Heart right ventricle (tissue), 16 donors: ENCODE measurements around the gene MEI1. TPM values are rescaled to one million over a fixed set of nuclear protein-coding genes. Genes with fewer than 3 reads are reported as not detected.

Experiments
- ATAC-seq, 8 donors: fragments of 200-7000 bp; cut with Tn5 transposase; one replicate each; pipeline ENCODE4 v1.9.1; 2020; ENCODE audit warnings: mild to moderate bottlenecking in 8 of 8, moderate library complexity in 8 of 8, moderate number of reproducible peaks in 1 of 8
- DNase-seq, 2 donors: peaks; one replicate each; pipeline ENCODE4 v3.0.0-alpha.2; 2020
- H3K27ac ChIP-seq, 10 donors: fragments of 200-600 bp; sonication (generic) in 2 of 10; one replicate each; pipeline versions ENCODE4 v1.5.0 to v1.8.0; 2020 to 2022; ENCODE audit warnings: mild to moderate bottlenecking in 3 of 10
- H3K27me3 ChIP-seq, 7 donors: fragments of 200-600 bp; one replicate each; pipeline ENCODE4 v1.8.0; 2021 to 2022; ENCODE audit warnings: mild to moderate bottlenecking in 2 of 7
- H3K36me3 ChIP-seq, 9 donors: fragments of 200-600 bp; sonication (generic) in 1 of 9; one replicate each; pipeline versions ENCODE4 v1.5.0 to v1.8.0; 2020 to 2022; ENCODE audit warnings: mild to moderate bottlenecking in 2 of 9
- H3K4me1 ChIP-seq, 9 donors: fragments of 200-600 bp; sonication (generic) in 1 of 9; one replicate each; pipeline versions ENCODE4 v1.5.0 to v1.8.0; 2020 to 2022; ENCODE audit warnings: mild to moderate bottlenecking in 4 of 9
- H3K4me3 ChIP-seq, 10 donors: fragments of 200-600 bp; sonication (generic) in 2 of 10; one replicate each; pipeline versions ENCODE4 v1.5.0 to v1.8.0; 2020 to 2022; ENCODE audit warnings: mild to moderate bottlenecking in 7 of 10, moderate library complexity in 2 of 10
- H3K9me3 ChIP-seq, 11 donors: fragments of 200-600 bp in 10 of 11; sonication (generic) in 2 of 11; one replicate each; pipeline versions ENCODE4 v1.5.0 to v1.8.0; 2013 to 2022; ENCODE audit warnings: mild to moderate bottlenecking in 2 of 11, control low read depth in 1 of 11, moderate library complexity in 1 of 11
- CTCF ChIP-seq, 9 donors: fragments of 200-600 bp; sonication (generic) in 2 of 9; IDR thresholded peaks; one replicate each; pipeline versions ENCODE4 v1.5.0 to v1.8.0; 2021 to 2022; ENCODE audit warnings: antibody characterized with exemption in 9 of 9, mild to moderate bottlenecking in 5 of 9, moderate library complexity in 1 of 9
- WGBS, 2 donors: extraction: QIAGEN DNeasy Blood & Tissue Kit; methylation state at CpG; one replicate each; pipeline ENCODE4 v1.1.7; 2013; ENCODE audit warnings: inconsistent platforms in 1 of 2; 5-methylcytosine and 5-hydroxymethylcytosine counted together
- intact Hi-C, 10 donors: fragments of 100-400 bp; cut with DNase I; formaldehyde crosslinking; loops; one replicate each; pipeline versions ENCODE4 v1.11.1 to v1.14.2; 2022
- polyA plus RNA-seq, 2 donors: library from polyadenylated mRNA; stranded (reverse); fragments of 200-250 nt; gene quantifications; one replicate each; pipeline ENCODE4 v1.2.3, GENCODE V29; 2013
- total RNA-seq, 10 donors: library from RNA; stranded (reverse); fragmentation: NEBNext Ultra II Directional in 3 of 10; extraction: Animal tissue kit (Norgen Biotek cat#: 25700) in 3 of 10; gene quantifications; one replicate each; pipeline versions ENCODE4 v1.2.1 to v1.2.4, GENCODE V29; 2021 to 2023
- donor health status: Arrhythmogenic right ventricular cardiomyopathy.
- donor health status: ischemic (EF 13 %, LVEDD 7.1; RV severe dilation, severe dysfunction).
- donor health status: healthy with polysubstance abuse.
- donor health status: DM: no; HTN: yes; CAD: no.
- donor health status: DM: no; HTN: no; CAD: no.
- donor health status: ischemic (EF 25% LVEDD 6.9; RV normal size, moderate dysfunction).
- donor health status: ischemic (EF 25% LVEDD 5.7; RV mildly dilated, moderate dysfunction).
- donor health status: healthy.
- donor health status: DM: yes; HTN: yes; CAD: no.
- donor health status: Ischemic cardiomyopathy.
- donor health status: ischemic (EF 35%, LVEDD 5.7; RV mildly dilated, moderate dysfunction).
- donor health status: nonischemic (EF 11% LVEDD 7.7; RV severe dilation, severe dysfunction).
- donor health status: DM: yes; HTN: yes; CAD: no.
- donor health status: PGD.
- donor health status: ischemic (EF 29% LVEDD 5.4; RV normal size, mild dysfunction).
- donor health status: nonischemic (EF 23%, LVEDD 6.1; RV moderate dilation, normal function).

Gene MEI1
- total and polyA plus RNA-seq, 12 donors = 0.37 to 1.9 (median 0.71) TPM; not detected in 3

- 97 to 100% methylated on average over 2 of the region's 2 CpGs for WGBS, 2 donors
- ATAC-seq (no peak), DNase-seq (no peak)
- Histone ChIP-seq H3K4me1 (no peaks in the 10 kb centered on the region), H3K27me3 (no peaks in the 10 kb centered on the region), H3K27ac (no peak overlapping the region), H3K36me3 (peaks cover 0 to 39% (median 0%) of the 10 kb centered on the region in 9 donors), H3K9me3 (no peaks in the 10 kb centered on the region), H3K4me3 (no peak overlapping the region)
- intact Hi-C loops = no loop called here
- no peak for TF ChIP-seq CTCF (IDR thresholded peaks at IDR 0.05)
Observed at GRCh38 chr22:41816871-41817270, 117.6 kb downstream of the MEI1 start.

- 83 to 86% methylated on average over 5 of the region's 5 CpGs for WGBS, 2 donors
- H3K27ac ChIP-seq = no peak overlapping the region
- no peaks in the 10 kb centered on the region for H3K4me1 ChIP-seq
- H3K27me3 ChIP-seq = no peaks in the 10 kb centered on the region
- DNase-seq = no peak
- intact Hi-C loops = no loop called here
- H3K9me3 ChIP-seq = no peaks in the 10 kb centered on the region
- no peak for ATAC-seq
- no peak overlapping the region for H3K4me3 ChIP-seq
- peaks cover 0 to 32% (median 0%) of the 10 kb centered on the region in 9 donors for H3K36me3 ChIP-seq
- no peak for TF ChIP-seq CTCF (IDR thresholded peaks at IDR 0.05)
Observed at GRCh38 chr22:41818011-41818410, 118.7 kb downstream of the MEI1 start.

DNA sequence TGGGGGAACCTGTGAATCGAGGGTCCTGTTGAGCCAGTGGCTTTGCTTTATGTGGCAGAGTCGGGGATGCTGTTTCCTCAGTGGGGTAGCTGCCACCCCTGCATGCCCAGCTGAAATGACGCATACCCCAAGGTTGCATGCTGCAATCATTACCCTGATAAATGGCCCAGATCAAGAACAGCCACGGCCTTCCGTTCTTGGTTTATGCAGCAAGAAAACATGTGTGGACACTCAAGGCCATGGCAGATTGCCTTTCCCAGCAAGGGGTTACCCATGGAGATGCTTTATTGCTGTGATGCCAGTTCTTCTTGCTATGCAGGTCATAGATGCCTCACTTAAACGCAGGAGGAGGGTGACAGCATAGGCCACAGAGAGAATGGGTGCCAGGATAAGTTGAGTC is 119.3 kb downstream of the MEI1 start:
- WGBS, 2 donors = 91 to 93% methylated on average over 6 of the region's 6 CpGs
- Histone ChIP-seq H3K36me3 (peaks cover 0 to 26% (median 0%) of the 10 kb centered on the region in 9 donors), H3K27me3 (no peaks in the 10 kb centered on the region), H3K27ac (no peak overlapping the region), H3K4me1 (no peaks in the 10 kb centered on the region), H3K4me3 (no peak overlapping the region), H3K9me3 (no peaks in the 10 kb centered on the region)
- intact Hi-C loops = no loop called here
- ATAC-seq (no peak), DNase-seq (no peak)
- no peak for TF ChIP-seq CTCF (IDR thresholded peaks at IDR 0.05)

DNA sequence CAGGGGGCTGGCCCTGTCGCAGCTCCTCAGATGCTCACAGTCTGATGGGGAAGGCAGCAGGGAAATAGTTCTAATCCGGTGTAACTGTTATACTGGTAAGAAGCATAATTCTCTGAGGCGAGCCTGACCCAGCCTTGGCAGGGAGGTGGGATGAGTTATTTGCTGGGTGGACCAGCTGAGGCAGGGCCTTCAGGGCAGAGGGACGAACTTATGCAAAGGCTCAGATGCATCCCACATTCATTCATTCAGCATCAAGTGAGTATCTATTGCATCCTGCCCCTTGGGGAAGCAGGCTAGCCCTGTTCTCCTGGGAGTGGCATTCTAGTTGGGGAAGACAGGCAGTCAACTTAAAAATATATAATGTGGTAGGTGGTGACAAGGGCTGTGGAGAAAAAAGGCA is 120.0 kb downstream of the MEI1 start:
- H3K9me3 ChIP-seq = no peaks in the 10 kb centered on the region
- DNase-seq (no peak), ATAC-seq (no peak)
- no peaks in the 10 kb centered on the region for H3K27me3 ChIP-seq
- H3K27ac ChIP-seq = no peak overlapping the region
- TF ChIP-seq CTCF (IDR thresholded peaks at IDR 0.05) = no peak
- peaks cover 0 to 20% (median 0%) of the 10 kb centered on the region in 9 donors for H3K36me3 ChIP-seq
- H3K4me3 ChIP-seq = no peak overlapping the region
- 94 to 95% methylated on average over 4 of the region's 4 CpGs for WGBS, 2 donors
- intact Hi-C loops = no loop called here
- H3K4me1 ChIP-seq = no peaks in the 10 kb centered on the region
